HPDE6-E6E7 (cell line): ENCODE measurements around the gene ADGRF3.
A peak's percentile ranks its signal among the peaks of the same experiment; 100 is the strongest.
"Not testable (repeated sequence)": the region's sequence is repeated elsewhere in the genome, so short reads cannot be mapped to it uniquely, and the experiment has no call there.

Source experiments
- DNase-seq: peaks from one replicate; pipeline ENCODE4 v3.0.0; 2011; ENCODE audit warnings: missing footprints; ENCODE audit errors: extremely low spot score

ADGRF3 gene

DNA sequence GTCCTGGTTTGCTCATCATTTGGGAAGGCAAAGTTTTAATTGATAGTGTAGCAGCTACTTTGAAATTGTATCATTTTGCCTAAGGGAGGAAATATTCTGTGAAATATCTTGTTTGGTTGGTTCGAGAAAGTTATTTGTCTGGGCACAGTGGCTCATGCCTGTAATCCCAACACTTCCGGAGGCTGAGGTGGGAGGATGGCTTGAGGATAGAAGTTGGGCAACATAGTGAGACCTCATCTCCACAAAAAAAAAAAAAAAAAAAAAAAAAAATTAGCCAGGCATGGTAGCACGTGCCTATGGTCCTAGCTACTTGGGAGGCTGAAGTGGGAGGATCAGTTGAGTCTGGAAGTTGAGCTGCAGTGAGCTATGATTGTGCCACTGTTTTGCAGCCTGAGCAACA lies 3.1 kb upstream of the ADGRF3 start:
- no peak for DNase-seq

DNA sequence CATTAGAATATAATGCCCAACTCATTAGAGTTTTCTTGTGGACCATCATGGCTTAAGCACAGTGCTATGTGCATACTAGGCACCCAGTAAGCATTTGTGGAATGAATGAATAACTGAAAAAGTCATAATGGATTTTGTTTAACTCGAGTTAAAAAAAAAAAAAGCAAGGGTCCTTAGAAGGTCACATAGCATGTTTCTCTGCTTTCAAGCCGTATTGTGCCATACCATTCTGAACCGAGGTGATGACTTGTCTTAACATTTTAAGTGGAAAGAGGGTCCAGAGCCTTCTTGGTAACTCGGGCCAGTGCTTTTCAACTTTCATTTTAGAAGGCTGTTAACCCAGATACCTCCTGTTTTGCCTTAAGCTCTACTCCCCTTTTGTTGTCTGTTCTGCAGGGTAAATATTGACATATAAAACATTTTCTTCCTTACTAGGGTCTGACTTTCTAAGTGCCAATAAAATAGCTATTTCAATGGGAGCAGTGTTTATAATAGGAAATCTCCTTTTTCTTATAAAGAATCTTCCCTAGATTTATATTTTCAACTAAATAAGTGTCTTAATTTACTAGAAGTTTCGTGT lies 787 bp upstream of the ADGRF3 start:
- DNase-seq = no peak

DNA sequence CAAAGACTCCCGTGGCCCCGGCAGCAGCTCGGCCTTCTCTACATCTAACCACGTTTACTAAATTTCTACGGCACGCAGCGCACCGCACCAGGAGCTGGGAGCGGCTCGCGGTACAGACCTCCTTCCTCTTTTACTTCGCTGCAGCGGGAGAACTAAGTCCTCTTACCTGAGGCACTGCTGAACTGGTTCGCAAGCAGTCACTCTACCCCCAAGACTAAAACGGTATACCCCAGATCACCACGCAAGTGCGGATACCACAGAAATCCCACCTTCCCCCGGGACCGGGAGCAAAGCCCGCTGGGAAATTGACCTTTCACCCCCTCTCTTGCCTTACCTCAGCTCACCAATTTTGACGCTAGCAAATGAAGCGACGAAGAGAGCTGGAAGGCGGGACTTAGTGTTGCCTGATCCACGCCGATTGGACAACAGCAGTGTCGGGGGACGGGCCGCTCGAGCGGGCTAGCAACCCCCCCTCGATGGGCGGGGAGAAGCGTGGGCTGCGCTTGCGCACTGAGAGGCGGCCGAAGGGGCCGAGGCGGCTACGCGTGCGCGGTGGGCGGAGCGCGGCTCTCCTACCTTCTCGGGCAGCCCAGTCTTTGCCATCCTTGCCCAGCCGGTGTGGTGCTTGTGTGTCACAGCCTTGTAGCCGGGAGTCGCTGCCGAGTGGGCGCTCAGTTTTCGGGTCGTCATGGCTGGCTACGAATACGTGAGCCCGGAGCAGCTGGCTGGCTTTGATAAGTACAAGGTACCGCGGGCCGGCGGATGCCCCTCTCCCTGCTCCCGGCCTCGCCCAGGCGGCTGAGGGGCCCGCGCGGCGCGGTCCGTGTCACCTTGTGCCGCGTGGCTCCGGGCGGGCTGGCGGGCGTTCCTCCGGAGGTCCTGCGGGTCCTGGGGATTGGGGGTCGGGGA lies 790 bp downstream of the ADGRF3 start, which contains the start of gene SELENOI:
Gene SELENOI, plus strand, starts transcription at position 599 of the 909 bp plus-strand sequence. Its CDS starts 90 bp downstream, at position 689.
- DNase-seq = peak; percentile 92

DNA sequence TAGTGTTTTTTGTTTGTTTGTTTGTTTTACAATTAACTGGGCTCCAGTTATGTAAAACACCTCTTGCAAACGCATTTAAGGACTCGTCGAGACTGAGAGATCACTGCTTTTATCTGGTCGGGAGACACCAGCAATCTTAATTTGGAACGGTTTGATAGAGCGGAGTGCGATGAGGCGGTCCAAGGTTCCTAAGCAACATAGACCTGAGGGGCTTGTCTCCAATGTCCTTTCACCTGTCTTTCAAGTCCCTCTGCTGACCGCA lies 1.4 kb downstream of the ADGRF3 start:
- DNase-seq = no peak

DNA sequence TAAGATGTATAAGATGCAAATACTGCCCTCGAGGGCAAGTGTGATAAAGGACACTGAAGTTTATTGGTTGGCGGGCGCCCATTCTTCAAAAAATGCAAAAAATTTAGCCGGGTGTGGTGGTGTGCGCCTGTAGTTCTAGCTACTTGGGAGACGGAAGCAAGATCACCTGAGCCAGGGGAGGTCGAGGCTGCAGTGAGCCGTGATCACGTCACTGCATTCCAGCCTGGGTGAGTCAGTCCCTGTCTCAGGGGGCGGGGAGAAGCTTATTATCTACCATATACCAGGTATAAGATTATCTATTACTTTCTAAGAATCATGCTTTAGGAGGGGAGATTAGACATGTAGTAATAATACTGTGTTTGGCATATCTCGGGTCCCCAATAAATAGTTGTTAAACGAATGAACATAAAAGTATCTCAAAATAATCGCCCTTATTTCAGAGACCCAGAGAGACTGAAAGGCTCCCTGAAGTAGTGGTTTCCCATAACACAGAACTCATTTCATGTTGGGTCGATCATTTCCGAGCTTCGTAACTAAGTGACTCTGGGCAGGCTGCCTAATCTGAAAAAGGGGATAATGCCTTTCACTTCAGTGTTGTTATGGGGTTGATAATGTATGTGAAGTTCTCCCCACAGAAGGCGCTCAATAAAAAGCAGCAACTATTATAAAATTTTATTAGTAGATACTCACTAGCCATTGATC lies 1.9 kb downstream of the ADGRF3 start:
- DNase-seq = no peak

DNA sequence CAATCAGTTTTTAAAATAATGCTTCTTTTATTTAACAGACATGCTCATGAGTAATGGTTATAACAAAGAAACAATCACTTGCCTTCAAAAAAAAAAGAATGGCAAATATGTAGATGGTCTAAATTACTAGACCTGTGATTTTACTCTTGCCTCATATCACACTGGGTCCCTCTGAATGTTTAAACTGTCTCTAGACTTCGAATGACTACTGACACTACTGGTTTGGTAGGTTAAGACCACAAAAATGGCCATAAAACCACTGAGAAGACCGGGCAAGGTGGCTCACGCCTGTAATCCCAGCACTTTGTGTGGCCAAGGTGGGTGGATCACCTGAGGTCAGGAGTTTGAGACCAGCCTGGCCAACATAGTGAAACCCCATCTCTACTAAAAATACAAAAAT lies 5.8 kb downstream of the ADGRF3 start:
- no peak for DNase-seq

DNA sequence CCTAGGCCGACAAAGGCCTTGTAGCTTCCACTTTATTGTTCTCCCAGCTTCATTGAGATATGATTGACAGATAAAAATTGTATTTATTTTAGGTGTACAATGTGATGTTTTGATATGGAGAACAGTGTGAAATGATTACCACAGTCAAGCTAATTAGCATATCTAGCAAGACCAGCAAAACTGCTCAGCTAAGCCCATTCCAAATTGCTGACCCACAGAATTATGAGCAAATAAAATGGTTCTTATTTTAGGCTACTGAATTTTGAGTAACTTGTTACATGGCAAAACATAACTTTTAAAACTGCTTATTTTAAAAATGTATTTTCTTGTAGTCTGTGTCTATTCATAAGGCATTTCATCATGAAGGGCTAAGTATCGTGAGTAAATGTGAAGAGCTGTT lies 9.3 kb downstream of the ADGRF3 start:
- DNase-seq = no peak

DNA sequence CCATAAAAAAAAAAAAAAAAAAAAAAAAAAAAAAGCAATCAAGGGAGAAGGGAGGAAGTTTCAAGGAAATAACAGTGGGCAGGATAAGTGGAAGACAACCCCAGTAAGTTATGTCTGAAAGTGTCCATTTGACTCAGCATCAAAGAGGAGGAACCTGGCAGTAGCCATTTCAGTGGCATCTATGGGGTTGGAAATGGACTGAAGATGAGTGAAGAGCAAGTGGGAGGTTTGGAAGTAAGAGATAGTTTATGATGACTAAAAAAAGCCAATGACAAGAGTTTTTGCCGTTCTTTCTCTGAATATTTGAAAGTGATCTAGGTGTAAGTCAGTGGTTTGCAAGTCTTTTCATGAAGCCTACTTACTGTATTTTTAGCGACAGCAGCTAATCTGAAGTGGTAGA lies 9.9 kb downstream of the ADGRF3 start:
- no peak for DNase-seq

DNA sequence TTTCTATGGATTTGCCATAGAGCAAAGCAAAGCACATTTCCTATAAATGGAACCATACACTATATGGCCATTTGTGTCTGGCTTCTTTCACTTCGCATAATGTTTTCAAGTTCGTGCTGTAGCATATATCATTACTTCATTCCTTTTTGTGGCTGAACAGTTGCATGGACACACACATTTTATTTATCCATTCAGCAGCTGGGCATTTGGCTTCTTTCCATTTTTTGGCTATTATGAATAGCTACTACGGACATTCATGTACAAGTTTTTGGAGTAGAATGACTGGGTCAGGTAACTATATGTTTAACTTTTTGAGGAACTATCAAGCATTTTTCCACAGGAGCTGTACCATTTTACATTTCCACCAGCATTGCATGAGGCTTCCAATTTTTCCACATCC lies 11.4 kb downstream of the ADGRF3 start:
- no peak for DNase-seq

DNA sequence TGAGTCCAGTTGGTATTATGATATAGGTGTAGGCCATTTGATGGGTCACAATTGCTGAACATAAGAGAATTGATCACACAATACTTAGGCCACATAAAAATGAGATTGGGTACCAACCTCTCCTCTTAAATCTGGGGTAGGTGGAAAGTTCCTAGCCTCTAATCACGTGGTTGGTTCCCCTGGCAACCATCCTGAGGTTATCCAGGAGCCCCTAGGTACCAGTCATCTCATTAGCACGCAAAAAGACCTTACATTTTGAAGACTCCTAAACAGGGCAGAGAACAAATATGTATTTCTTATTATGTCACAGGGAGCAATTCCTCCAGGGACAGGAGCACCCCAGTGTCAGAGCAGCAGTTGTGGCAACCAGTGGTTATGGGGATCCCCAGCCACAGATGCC lies 13.3 kb downstream of the ADGRF3 start:
- DNase-seq = no peak

DNA sequence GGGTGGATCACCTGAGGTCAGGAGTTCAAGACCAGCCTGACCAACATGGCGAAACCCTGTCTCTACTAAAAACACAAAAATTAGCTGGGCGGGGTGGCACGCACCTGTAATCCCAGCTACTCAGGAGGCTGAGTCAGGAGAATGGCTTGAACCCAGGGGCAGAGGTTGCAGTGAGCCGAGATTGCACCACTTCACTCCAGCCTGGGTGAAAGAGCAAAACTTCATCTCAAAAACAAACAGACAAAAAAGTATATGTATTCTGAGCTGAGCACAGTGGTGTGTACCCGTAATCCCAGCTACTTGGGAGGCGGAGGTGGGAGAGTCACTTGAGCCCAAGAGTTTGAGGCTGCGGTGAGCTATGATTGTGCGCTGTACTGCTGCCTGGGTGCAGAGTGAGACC lies 15.3 kb downstream of the ADGRF3 start:
- not testable (repeated sequence) for DNase-seq

DNA sequence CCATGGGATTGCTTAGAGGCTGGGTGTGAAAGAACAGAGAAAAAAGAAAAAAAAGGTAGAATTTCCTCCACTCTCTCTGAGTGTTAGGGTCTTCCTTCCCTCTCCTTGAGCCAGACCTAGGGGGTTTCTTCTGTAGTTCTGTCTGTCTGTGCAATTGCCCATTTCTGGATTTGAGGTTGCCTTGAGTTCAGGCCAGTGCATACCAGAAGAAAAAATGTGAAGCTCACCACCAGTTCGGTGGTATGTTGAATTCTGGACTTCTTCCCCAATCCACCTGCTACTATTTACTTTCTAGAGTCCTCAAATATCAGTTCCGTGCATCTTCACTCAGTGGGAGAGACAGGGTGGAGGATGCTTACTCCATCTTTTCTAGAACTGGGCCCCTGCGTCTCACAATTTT lies 16.0 kb downstream of the ADGRF3 start:
- DNase-seq = no peak

DNA sequence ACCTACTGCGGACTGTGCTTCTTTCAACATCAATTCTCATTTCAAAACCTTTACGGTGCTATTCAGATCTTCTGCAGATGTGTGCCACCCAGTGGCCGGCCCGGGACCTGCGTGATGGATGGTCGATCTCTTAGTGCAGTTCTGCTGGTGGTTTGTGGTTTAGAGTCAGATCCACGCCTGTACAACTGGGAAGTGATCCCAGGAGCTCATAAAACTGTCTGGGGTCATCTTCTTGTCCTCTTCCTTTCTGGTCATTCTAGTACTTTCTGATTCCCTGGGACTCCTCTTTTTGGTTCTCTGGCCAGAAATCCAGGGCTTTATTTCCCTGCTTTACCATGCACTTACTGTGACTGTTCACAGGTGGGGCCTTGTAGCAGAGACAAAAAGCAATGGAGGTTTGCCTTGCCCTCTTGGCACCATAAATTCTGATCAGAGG lies 16.5 kb downstream of the ADGRF3 start:
- DNase-seq = peak; percentile 70

DNA sequence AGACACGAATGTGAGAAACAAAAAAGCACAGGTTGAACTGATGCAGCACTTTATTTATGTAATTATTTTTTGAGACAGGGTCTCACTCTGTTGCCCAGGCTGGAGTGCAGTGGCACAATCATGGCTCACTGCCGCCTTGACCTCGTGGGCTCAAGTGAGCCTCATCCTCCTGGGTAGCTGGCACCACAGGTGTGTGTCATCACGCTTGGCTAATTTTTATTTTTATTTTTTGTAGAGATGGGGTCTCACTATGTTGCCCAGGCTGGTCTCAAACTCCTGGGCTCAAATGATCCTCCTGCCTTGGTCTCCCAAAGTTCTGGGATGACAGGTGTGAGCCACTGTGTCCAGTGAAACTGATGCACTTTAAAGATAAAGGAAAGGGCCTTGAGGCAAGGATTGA lies 17.5 kb downstream of the ADGRF3 start:
- DNase-seq = not testable (repeated sequence)

DNA sequence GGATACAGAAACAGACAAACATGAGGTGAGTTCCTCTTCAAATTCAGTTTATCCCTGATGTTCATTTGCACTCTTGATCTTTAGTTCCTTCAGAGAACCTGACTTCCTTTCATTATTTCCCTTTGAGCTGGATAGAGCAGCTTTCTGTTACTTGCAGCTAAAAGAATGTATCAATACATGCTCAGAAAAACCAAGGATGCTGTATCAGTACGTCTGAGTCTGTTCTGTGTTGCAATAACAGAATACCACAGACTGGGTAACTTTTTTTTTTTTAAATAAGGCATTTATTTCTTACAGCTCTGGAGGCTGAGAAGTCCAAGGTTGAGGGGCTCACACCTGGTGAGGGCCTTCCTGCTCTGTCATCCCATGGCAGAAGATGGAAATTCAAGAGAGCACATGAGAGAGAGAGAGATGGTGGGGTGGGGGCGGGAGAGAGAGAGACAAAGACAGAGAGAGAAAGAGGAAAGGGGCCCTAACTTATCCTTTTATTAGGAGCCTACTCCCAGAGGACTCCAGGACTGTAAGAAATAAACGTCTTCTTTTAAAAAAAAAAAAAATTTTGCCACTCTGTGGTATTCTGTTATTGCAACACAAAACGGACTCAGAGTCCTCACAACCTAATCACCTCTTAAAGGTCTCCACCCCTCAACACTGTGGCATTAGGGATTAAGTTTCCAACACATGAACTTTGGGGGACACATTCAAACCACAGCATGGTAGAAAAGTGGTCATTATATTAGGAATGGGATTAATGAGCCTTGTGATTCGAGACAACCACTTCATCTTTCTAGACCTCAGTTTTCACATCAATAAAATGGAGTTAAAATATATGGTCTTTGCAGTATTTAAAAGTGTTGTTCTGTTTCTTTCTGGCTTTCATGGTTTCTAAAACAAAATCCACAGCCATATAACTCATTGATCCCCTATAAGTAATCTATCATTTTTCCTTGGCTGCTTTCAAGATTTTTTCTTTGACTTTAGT lies 19.0 kb downstream of the ADGRF3 start:
- DNase-seq = no peak

DNA sequence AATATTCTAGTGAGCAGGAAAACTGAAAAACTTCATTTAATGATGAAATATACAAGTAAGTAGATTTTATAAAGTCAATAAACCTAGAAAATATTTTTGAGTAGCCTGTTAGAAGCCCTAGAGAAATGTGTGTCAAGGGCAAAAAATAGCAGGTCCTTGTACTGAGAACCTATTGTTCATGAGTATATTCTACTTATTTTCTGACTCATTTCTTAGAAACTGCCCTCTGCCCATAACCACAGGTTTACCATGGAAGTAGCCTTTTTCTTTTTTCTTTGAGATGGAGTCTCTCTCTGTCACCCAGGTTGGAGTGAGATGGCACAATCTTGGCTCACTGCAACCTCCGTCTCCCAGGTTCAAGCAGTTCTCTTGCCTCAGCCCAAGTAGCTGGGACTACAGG lies 20.1 kb downstream of the ADGRF3 start:
- DNase-seq = no peak

DNA sequence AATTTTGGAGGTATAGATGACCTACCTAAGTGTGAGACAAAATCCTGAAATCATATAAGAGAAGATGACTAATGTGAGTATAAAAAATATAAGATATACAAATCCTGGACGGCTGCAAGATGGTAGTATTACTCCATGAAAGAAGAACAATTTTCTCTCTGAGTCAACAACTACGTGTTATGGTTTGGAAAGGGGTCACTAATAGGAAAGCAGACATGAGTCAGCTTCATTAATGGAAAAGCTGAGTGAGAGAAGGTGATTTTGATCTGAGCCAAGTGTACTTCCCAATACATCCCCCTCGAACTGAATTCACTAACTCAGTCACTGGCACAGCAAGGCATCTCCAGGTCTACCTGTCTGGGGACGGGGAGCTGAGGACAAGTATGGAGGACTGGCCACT lies 20.7 kb downstream of the ADGRF3 start:
- DNase-seq = no peak

DNA sequence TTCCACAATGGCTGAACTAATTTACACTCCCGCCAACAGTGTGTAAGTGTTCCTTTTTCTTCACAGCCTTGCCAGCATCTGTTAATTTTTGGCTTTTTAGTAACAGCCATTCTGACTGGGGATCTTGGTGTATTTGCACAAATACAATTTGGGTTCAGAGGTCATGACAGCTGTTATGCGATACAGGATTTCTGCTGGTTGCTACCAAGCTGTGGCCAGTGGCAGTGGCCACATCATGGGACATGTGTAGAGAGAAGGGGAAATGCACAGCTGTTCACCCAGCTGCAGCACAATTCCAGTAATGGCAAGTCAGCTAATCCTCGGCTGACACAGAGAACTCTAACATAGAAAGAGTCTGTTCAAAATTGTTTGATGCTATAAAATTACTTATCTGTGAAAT lies 21.7 kb downstream of the ADGRF3 start:
- DNase-seq = no peak

DNA sequence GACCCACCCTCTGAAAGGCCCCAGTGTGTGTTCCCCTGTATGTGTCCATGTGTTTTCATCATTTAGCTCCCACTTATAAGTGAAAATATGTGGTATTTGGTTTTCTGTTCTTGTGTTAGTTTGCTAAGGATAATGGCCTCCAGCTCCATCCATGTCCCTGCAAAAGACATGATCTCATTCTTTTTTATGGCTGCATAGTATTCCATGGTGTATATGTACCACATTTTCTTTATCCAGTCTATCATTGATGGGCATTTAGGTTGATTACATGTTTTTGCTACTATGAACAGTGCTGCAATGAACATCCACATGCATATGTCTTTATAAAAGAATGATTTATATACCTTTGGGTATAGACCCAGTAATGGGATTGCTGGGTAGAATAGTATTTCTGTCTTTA lies 22.1 kb downstream of the ADGRF3 start:
- not testable (repeated sequence) for DNase-seq

DNA sequence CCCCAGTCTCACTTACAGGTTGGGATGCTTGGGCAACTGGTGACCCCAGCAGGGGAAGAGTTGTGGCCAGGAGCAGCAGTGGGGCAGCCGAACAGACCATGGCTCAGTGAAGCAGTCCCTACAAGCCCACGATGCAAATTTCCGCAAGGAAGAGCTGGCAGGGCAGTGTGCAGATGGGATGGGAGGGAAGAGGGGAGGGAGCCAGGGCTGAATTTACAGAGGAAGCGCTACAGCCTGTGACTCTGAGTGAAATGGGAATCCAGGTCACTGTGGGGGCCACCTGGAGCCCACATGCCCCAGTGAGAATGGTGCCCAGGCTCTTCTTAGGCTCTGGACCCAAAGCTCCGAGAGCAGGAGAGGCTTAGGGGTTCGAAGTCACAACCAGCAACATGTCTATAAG lies 27.6 kb downstream of the ADGRF3 start:
- no peak for DNase-seq

DNA sequence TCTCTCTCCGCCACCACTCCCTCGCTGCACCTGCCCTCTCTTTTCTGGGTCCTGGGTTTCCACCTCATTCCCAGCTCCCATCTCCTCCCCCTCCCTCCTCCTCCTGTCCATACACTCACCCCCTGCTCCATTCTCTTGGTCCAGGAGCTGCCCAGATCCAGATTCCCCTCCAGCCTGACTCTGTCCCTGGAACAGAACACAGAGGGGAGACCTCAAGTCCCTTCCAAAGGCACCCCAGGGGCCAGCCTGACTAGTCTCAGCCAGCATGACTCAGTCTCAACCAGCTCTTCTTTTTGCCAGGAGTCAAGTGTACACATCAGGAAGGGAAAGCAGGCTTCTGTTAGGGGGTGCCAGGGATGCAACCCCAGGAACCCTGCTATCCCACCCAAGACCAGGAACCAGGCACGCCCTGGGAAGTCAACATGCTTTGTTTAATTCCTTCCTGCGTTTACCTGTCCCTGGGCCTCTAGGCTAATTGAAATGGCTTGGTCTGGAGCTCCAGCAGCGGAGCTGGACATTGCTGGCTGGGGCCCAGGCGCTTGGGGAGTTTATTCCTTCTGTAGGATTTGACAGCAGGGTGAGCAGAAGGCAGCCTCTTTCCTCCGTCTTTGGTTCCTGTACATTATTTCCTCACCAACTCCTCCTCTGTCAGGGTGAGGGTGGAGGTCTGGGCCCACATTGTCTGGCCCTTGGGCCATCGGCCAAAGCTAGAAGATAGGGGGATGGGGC lies 29.0 kb downstream of the ADGRF3 start:
- no peak for DNase-seq
